ENCODE data around the gene KCTD8.

DNA sequence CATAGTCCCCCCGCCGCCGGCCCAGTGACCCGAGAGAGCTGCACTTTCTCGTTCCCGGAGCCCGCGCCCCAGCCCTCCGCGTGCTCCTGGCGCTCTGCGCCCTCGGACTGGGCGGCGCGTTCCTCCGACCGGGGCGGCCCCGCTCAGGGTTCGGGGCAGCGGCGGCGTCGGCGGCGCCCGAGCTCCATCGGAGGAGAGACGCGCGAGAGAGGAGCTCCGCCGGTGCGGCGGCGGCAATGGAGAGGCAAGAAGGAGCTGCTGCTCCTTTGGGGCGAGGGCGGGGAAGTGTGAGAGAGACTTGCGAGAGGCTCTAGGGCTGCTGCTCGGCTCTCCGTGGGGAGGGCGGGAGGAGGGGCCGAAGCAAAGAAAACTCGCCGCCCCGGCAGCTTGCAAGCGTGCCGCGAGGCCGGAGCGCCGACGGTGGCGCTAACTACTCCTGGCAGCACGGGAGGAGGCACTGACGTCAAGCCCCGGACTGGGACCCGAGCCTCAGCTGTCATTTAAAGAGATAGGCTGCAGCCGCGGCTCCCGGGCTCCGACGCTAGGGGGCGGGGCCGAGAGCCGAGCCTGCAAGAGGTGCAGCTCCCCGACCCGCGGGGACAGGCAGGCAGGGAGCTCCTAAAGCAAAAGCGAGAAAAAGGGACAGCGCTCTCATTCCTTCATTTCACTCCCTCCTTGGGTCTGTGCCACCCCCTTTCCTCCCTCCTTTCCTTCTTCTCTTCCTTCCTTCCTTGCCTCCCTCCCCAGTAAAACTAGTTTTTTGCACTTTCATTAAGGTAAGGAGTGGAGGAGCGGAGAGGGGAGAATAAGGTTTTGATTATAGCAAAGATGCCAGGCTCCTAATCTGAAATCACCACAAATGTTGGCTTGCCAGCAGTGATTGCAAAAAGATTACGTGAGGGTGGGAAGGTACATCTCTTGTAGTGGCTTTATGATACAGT lies at the start of gene KCTD8:
- TF ChIP-seq, protein P1, sequence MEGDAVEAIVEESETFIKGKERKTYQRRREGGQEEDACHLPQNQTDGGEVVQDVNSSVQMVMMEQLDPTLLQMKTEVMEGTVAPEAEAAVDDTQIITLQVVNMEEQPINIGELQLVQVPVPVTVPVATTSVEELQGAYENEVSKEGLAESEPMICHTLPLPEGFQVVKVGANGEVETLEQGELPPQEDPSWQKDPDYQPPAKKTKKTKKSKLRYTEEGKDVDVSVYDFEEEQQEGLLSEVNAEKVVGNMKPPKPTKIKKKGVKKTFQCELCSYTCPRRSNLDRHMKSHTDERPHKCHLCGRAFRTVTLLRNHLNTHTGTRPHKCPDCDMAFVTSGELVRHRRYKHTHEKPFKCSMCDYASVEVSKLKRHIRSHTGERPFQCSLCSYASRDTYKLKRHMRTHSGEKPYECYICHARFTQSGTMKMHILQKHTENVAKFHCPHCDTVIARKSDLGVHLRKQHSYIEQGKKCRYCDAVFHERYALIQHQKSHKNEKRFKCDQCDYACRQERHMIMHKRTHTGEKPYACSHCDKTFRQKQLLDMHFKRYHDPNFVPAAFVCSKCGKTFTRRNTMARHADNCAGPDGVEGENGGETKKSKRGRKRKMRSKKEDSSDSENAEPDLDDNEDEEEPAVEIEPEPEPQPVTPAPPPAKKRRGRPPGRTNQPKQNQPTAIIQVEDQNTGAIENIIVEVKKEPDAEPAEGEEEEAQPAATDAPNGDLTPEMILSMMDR (IDR thresholded peaks at IDR 0.05; ENCODE audit: low read length), result peak; percentile 74
- no peak for TF ChIP-seq EZH2 (optimal IDR thresholded peaks at IDR 0.05; ENCODE audit: low read depth, low read length)

All from MM.1S (cell line).